Posterior vena cava (tissue), 2 donors: ENCODE measurements around the gene MYL3. TPM values are rescaled to one million over a fixed set of nuclear protein-coding genes. Genes with fewer than 3 reads are reported as not detected.

Experiments used
- DNase-seq: peaks from one replicate; pipeline ENCODE4 v3.0.0-alpha.2; 2020; ENCODE audit warnings: low spot score
- intact Hi-C, 2 donors: fragments of 100-400 bp; cut with DNase I; formaldehyde crosslinking; loops; one replicate each; pipeline versions ENCODE4 v1.14.1 to v1.14.2; 2022 to 2023
- total RNA-seq, 2 donors: library from RNA; stranded (reverse); fragmentation: NEBNext Ultra II Directional; extraction: Animal tissue kit (Norgen Biotek cat#: 25700); gene quantifications; one replicate each; pipeline ENCODE4 v1.2.1, GENCODE V29; 2021
- donor health status: DM: yes; HTN: yes; CAD: no.
- donor health status: DM: yes; HTN: yes; CAD: no.

Gene MYL3
- total RNA-seq, 2 donors from 2014 or later, result 3.2 to 5.9 TPM

GRCh38 chr3:46859001-46859710, 4.1 kb downstream of the MYL3 start:
- intact Hi-C loops, result no loop called here
- DNase-seq, result peak; percentile 63

DNA sequence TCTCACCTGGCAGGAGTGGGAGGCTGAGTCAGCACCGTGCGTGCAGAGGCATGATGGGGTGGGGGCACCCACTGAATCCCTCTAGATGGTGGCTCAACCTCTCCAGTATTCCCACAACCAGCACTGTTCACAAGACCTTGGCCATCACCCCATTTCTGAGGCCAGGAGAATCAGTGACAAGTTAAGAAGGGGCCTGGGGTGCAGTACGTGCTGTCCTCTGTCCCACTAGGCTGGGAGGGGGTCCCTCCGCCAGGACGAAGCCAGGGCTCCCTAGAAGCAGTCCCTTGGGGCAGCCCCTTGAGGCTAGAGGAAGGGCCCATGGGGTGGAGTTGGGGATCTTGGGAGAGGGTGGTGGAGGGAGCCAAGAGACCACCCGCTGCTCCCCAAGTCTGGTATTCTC, 4.8 kb downstream of the MYL3 start:
- intact Hi-C loops, result no loop called here
- DNase-seq, result peak; percentile 66

GRCh38 chr3:46857485-46858341, 5.5 kb downstream of the MYL3 start:
- peak; percentile 47 for DNase-seq
- intact Hi-C loops, result no loop called here

DNA sequence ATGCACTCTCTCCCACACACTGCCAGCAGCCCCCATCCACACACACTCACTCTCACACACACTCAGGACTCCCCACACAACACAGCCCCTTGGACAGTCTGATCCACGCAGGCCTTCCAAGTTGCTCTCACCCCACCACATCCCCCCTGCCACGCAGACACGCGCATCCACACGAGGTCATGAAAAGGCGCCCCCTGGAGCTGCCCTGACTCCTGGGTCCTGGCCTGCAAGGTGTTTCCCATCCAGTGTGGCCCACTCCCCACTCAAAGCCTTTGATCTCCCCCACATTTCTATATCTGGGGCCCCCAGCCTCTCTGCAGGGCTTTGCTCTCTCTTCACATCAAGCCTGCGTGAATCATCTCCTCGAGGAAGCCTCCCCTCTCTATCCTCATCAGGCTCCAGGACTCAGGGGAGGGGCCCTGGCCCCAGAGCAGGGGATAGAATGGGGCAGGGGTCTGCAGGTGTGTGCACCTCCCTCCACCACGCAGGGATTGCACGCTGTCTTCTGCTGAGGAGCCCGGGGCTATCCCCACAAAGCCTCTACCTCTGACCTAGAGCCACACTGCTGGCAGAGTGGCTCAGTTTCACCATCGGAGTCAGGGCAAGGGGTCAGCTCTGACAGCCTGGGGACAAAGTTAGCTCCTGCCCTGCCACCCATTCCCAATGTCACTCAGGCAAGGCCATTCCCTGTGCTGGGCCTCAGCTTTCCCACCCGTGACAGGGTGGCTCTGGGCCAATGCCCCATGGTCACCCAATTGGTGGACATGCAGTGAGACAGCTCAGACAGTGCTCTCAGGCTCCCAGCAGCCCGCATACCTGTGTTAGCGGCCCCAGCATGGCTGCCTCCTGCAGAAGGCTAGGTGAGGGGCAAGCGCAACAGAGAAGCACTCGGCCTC, 6.4 kb downstream of the MYL3 start:
- intact Hi-C loops, result no loop called here
- DNase-seq, result peak; percentile 70

DNA sequence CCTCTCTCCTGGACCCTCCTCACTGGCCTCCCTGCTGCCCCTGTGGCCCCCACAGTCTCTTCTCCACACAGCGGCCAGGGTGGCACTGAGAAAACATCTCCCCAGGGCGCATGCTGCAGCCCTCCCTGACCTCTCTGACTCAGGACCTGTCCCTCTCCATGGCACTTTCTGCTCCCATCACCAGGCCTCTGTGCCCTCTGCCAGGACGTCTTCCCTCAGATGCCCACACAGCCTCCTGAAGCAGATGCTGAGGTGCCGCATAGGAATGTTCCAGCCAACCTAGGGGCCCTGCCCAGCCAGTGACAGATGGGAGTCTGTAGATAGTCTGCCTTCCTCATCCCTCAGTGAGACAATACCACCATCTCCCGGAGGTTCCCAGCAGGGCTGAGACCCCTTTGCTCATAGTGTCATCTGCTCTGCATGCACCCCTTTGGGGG, 8.7 kb downstream of the MYL3 start:
- DNase-seq, result peak; percentile 72
- intact Hi-C loops, result no loop called here

DNA sequence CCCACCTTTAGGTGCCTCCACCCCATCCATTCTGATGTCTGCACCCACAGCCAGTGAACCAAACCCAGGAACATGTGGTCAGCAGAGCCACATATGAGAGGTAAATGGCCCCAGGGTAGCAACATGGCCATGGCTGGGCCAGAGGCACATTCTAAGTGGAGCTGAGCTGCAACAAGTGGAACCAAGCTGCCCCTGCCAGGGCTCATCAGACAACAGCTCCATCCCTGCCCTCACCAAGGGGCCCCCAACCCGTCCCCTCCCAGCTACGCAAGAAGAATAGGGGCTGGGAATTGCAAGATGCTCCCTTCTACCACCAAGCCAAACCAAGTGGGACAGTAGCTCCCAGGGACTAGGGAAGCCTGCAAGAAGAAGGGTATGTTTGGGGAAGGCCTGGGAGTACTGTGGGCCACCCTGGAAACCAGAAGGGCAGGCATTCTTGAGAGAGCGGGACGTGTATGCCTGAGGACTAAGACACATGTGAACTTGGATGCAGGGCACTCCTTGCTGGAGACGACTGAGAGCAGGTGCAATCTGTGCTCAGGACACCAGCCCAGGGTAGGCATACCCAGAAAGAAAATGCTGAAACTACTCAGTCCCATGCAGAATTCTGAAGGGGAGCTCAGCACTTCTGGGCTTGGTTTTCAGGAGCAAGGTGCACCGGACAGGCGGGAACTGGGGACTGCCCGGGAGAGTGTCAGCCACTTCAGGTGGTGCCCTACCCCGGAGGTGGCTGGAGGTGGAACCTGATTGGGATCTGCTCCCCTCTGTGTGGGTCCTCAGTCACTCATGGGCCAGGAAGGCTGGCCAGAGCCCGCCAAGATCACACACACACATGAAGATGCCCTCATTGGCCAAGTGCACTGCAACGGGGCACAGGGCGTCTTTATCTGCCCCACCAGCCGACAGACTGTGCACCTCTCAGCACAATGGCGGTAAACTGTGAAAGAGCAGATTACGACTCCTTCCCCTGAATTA, 9.5 kb downstream of the MYL3 start:
- intact Hi-C loops, result no loop called here
- peak; percentile 58 for DNase-seq

GRCh38 chr3:46852839-46853355, 10.3 kb downstream of the MYL3 start:
- intact Hi-C loops, result no loop called here
- peak; percentile 42 for DNase-seq

DNA sequence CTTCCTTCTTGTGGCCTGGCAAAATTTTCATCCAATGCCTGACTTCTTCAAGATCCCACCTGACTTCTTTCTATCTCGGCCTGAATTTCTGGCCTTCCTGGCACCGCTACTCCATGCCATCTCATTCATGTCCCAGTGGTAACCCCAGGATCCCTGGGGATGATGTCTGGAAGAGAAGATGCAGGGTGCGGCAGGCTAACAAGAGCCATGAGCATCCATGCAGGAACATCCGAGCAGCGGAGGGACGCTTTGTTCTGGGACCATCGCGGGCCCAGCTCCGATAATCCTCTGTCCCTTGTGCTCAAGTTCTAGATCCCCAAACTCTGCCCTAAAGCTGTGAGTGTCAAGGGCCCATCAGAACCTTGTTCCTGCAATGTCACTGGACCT, 10.9 kb downstream of the MYL3 start:
- peak; percentile 69 for DNase-seq
- intact Hi-C loops, result no loop called here

DNA sequence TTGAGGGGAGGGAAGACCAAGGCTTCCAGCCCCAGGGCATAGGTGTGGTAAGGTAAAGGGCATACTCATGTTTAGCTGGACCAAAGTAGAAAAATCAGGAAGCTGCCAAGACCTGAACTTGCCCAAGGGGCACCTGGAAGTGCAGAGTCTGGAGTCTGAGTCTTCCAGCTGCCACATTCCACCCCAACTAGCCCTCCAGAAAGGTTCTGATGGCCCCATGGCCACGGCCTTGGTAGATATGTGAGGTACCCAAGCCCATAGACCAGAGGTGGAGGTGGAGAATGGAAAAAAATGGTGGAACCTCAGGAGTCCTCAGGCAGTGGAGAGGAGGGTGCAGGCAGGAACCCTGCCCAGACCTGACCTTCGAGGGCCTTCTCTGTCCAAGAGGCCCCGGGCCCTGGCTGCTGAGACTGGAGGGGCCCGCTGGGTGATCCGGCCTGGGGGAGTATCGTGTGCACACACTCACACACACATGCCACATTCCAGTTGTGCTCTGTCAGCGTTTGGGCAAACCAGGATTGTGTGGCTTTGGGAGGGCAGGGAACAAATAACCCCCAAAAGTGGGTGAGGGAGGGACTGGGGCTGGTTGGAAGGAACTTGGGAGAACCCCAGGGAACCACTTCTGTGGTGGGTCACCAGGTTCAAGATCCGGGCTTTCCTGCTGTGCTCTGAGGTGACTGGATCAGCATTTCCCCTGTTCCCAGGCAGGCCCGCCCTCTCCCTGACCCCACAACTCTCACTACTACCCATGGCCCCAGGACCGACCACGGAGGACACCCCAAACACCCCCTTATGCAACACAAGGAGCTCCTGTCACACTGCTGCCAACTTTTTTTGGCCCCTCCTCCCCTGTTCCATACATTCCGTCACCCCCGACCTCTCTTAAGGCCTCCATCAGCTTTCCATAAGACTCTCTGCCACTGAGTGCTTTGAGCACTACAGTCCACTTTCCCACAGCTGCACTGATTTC, 11.6 kb downstream of the MYL3 start:
- peak; percentile 65 for DNase-seq

GRCh38 chr3:46850468-46850779, 12.8 kb downstream of the MYL3 start:
- intact Hi-C loops, result no loop called here
- DNase-seq, result peak; percentile 46

More for the DNA sequence above, 11.6 kb downstream of the MYL3 start:
- intact Hi-C loops, result no loop called here

DNA sequence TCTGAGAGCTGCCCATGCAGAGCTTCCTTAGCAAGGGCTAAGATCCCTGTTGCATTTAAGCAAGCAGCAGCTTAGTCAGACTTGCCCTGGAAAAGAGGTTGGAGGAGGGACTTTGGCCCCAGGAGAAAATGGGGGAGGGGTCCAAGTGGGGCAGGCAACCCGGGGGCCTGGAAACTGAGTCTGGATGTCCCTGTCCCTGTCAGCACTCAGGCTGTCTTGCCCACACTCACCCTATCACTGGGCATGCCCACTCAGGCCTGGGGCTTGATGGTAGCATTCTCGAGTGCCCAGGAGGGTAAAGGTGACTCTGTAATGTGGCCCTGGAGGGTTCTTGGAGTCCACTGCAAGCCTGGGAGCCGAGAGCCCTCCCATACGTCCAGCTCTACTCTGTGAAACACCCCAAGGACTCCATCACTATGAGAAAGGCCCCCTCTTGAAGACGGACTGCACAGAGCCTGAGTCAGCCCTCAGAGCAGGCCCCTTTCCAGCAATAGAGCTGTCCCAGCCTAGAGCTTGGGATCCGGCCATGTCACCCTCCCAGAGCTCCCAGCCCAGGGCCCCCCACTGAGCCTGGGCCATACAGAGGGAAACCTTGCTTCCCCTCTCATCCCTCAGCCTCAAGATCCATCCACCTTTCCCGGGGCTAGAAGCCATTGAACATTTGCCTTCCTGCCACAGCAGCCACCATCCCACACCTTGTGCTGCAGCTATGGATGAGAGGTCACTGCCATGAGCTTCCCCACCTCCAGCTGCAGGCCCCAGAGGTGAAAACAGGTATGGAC, 13.4 kb downstream of the MYL3 start:
- DNase-seq, result peak; percentile 56
- intact Hi-C loops, result no loop called here

DNA sequence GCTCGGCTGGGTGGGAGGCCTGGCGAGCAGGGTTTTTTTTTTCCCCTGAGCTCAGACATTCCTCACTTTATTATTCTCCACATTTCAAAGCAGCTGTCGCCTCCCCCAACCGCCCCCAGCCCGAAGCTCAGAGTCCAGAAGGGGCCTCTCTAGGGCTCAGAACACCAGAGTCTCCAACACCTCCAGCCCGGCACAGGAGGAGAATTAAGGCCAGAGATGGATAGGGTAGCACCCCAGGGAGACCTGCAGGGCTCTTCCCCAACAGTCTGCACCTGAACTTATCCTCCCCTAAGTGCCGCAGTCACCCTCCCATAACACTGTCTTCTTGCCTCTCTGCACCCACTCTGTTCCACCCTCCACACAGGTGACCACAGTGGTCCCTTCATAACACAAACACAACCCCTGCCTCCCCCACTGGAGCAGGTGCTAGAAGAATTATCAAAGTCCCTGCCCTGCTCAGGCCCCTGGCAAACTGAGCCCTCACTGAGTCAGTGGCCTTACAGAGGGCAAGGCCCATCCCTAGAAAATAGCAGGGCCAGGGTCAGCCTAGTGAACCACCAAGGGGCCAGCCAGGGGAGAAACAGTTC, 14.1 kb downstream of the MYL3 start:
- peak; percentile 28 for DNase-seq
- intact Hi-C loops, result no loop called here

- intact Hi-C loops, result no loop called here
- DNase-seq, result peak; percentile 78
Observed at GRCh38 chr3:46848271-46849044, 14.8 kb downstream of the MYL3 start.

GRCh38 chr3:46847744-46848143, 15.5 kb downstream of the MYL3 start:
- intact Hi-C loops, result no loop called here
- peak; percentile 22 for DNase-seq
